K562 (cell line): ENCODE data around the gene KIF18B. TPM values are rescaled to one million over a fixed set of nuclear protein-coding genes. Genes with fewer than 3 reads are reported as not detected.

Experiments
- ATAC-seq: fragments of 200-7000 bp; cut with Tn5 transposase; 3 replicates; pipeline ENCODE4 v1.9.1; 2020; ENCODE audit warnings: moderate library complexity
- BruUV-seq: library from RNA; stranded (reverse); fragments of 400-500 nt; replicated peaks from 2 replicates; lab custom pipeline; 2021; lab: Mats Ljungman, UMichigan
- CTCF ChIA-PET: fragments of 300-600 bp; formaldehyde crosslinking; extraction: SDS; loops from one replicate; lab custom pipeline; 2021; ENCODE audit warnings: low intra/inter-chr PET ratio; lab: Yijun Ruan, JAX
- POLR2A ChIA-PET: fragments of 300-600, 350-650 bp; sonication (Branson Sonifier 250); formaldehyde crosslinking; extraction: SDS; loops from one replicate; lab custom pipeline; 2021; ENCODE audit warnings: antibody characterized with exemption, inconsistent platforms; lab: Yijun Ruan, JAX
- DNase-seq, 4 experiments: peaks; one replicate each; pipeline versions ENCODE4 v3.0.0 to v3.0.0-alpha.2; 2011 to 2018; ENCODE audit warnings: low spot score in 3 of 4, mixed read lengths in 3 of 4; ENCODE audit errors: extremely low read depth in 1 of 4
- FAIRE-seq: peaks from 2 replicates; lab custom pipeline; 2011; peaks lifted over from hg19 to GRCh38; lab: Jason Lieb, UNC
- H2AFZ ChIP-seq: 2 replicates; pipeline ENCODE4 v1.6.0; 2011; ENCODE audit warnings: low read depth, low read length, control low read depth, inconsistent platforms
- H3K27ac ChIP-seq: fragments of 200-600 bp; 3 replicates; pipeline ENCODE4 v1.8.0; 2011; ENCODE audit warnings: low read depth, mild to moderate bottlenecking, control low read depth, inconsistent platforms, low read length, moderate library complexity, mixed read lengths; ENCODE audit errors: extremely low read depth
- H3K27me3 ChIP-seq, 2 experiments: fragments of 300-600 bp in 1 of 2; 2 replicates in 1 of 2; 3 replicates in 1 of 2; pipeline versions ENCODE4 v1.6.0 to v1.8.0; 2011; ENCODE audit warnings: inconsistent platforms in 2 of 2, low read length in 2 of 2, mild to moderate bottlenecking in 1 of 2, mixed read lengths in 1 of 2, moderate library complexity in 1 of 2; ENCODE audit not compliant: control insufficient read depth in 2 of 2, insufficient read depth in 2 of 2
- H3K36me3 ChIP-seq: fragments of 300-600 bp; 3 replicates; pipeline ENCODE4 v1.8.0; 2011; ENCODE audit warnings: mild to moderate bottlenecking, low read length, inconsistent platforms; ENCODE audit not compliant: control insufficient read depth, insufficient read depth
- H3K4me1 ChIP-seq, 2 experiments: fragments of 200-600 bp in 1 of 2; replicated peaks in 1 of 2; 2 replicates in 1 of 2; 3 replicates in 1 of 2; pipeline versions ENCODE4 v1.5.1 to v1.8.0; 2011; ENCODE audit warnings: inconsistent platforms in 2 of 2, low read length in 2 of 2, mild to moderate bottlenecking in 1 of 2, mixed read lengths in 1 of 2, moderate library complexity in 1 of 2; ENCODE audit not compliant: control insufficient read depth in 2 of 2, insufficient read depth in 2 of 2
- H3K4me2 ChIP-seq: 2 replicates; pipeline ENCODE4 v1.6.1; 2011; ENCODE audit warnings: low read length, control low read depth, inconsistent platforms, mixed read lengths; ENCODE audit not compliant: insufficient read depth
- H3K4me3 ChIP-seq: fragments of 200-600 bp; sonication (generic), shearing (Covaris generic); 2 replicates; pipeline ENCODE4 v1.5.1; 2016; ENCODE audit warnings: control low read depth, inconsistent platforms
- H3K79me2 ChIP-seq: fragments of 200-600 bp; 3 replicates; pipeline ENCODE4 v1.8.0; 2011; ENCODE audit warnings: low read length, inconsistent platforms; ENCODE audit not compliant: control insufficient read depth, insufficient read depth
- H3K9ac ChIP-seq, 2 experiments: 2 replicates each; pipeline versions ENCODE4 v1.6.0 to v1.6.1; 2011; ENCODE audit warnings: low read depth in 2 of 2, low read length in 2 of 2, control low read depth in 1 of 2, inconsistent platforms in 1 of 2, mild to moderate bottlenecking in 1 of 2, mixed read lengths in 1 of 2; ENCODE audit not compliant: insufficient read depth in 1 of 2
- H3K9me1 ChIP-seq: one replicate; pipeline ENCODE4 v1.6.0; 2011; ENCODE audit warnings: inconsistent platforms, mild to moderate bottlenecking, low read length, moderate library complexity; ENCODE audit not compliant: control insufficient read depth, insufficient read depth
- H3K9me3 ChIP-seq: replicated peaks from 2 replicates; pipeline ENCODE4 v1.5.1; 2011; ENCODE audit warnings: low read depth, low read length, inconsistent platforms; ENCODE audit not compliant: control insufficient read depth, insufficient read depth
- H4K20me1 ChIP-seq: replicated peaks from 2 replicates; pipeline ENCODE4 v1.6.1; 2011; ENCODE audit warnings: low read length, inconsistent platforms, mixed read lengths; ENCODE audit not compliant: control insufficient read depth, insufficient read depth
- ARHGAP35 ChIP-seq: fragments of 450-650 bp; IDR thresholded peaks from 2 replicates; pipeline ENCODE4 v1.6.1; 2018; ENCODE audit not compliant: partially characterized antibody
- BRCA1 ChIP-seq, 2 experiments: fragments of 450-650 bp in 1 of 2; sonication (generic) in 1 of 2; formaldehyde crosslinking in 1 of 2; IDR thresholded peaks; 2 replicates each; pipeline versions ENCODE4 v1.5.0 to v1.6.1; 2017 to 2020; ENCODE audit warnings: mild to moderate bottlenecking in 1 of 2, missing genetic modification reagents in 1 of 2
- GABPB2 ChIP-seq: fragments of 250-450 bp; sonication (Bioruptor Pico); conservative IDR thresholded peaks from 2 replicates; pipeline ENCODE4 v1.5.1; 2021; ENCODE audit warnings: mild to moderate bottlenecking
- KAT2B ChIP-seq: IDR thresholded peaks from one replicate; pipeline ENCODE4 v1.6.1; 2012; ENCODE audit warnings: low read depth, mild to moderate bottlenecking, control low read depth, inconsistent platforms, low read length, moderate library complexity
- MCM3 ChIP-seq: fragments of 450-650 bp; IDR thresholded peaks from 2 replicates; pipeline ENCODE4 v1.6.1; 2016
- MTA2 ChIP-seq: fragments of 450-650 bp; IDR thresholded peaks from 2 replicates; pipeline ENCODE4 v1.6.1; 2016; ENCODE audit warnings: low read depth
- MYC ChIP-seq, 2 experiments: fragments of 250-450 bp in 1 of 2; sonication (Bioruptor Pico) in 1 of 2; IDR thresholded peaks; 2 replicates each; pipeline versions ENCODE4 v1.5.1 to v1.6.1; 2012 to 2021; ENCODE audit warnings: low read depth in 2 of 2, borderline replicate concordance in 1 of 2, improper control_type of control experiment in 1 of 2, low read length in 1 of 2, mild to moderate bottlenecking in 1 of 2, moderate library complexity in 1 of 2
- NFATC3 ChIP-seq: fragments of 450-650 bp; IDR thresholded peaks from 2 replicates; pipeline ENCODE4 v1.6.1; 2017; ENCODE audit warnings: mild to moderate bottlenecking
- NFIC ChIP-seq: fragments of 450-650 bp; IDR thresholded peaks from 2 replicates; pipeline ENCODE4 v1.6.1; 2017; ENCODE audit warnings: mild to moderate bottlenecking, inconsistent platforms
- PPARD ChIP-seq: fragments of 250-450 bp; sonication (Bioruptor Pico); IDR thresholded peaks from 2 replicates; pipeline ENCODE4 v1.8.0; 2022; ENCODE audit warnings: inconsistent platforms, mild to moderate bottlenecking, moderate library complexity
- SAP30 ChIP-seq: fragments of 200-600 bp; sonication (generic); IDR thresholded peaks from 2 replicates; pipeline ENCODE4 v1.6.1; 2012; ENCODE audit warnings: borderline replicate concordance, low read depth, mild to moderate bottlenecking, moderate library complexity, low read length, control low read depth, inconsistent platforms; ENCODE audit not compliant: insufficient read depth, poor library complexity, severe bottlenecking
- SMAD1 ChIP-seq: fragments of 150-350 bp; IDR thresholded peaks from 2 replicates; pipeline ENCODE4 v1.6.1; 2014; ENCODE audit warnings: low read length, low read depth; ENCODE audit not compliant: partially characterized antibody
- STAT5A ChIP-seq: IDR thresholded peaks from 2 replicates; pipeline ENCODE4 v1.6.1; 2012; ENCODE audit warnings: low read length, inconsistent platforms, borderline replicate concordance
- ZKSCAN1 ChIP-seq: fragments of 150-350 bp; IDR thresholded peaks from 2 replicates; pipeline ENCODE4 v1.6.1; 2016; ENCODE audit warnings: low read depth, low read length
- ZNF324 ChIP-seq: fragments of 250-450 bp; sonication (Bioruptor Pico); IDR thresholded peaks from 2 replicates; pipeline ENCODE4 v1.4.0; 2020; ENCODE audit warnings: mild to moderate bottlenecking
- ZNF778 ChIP-seq: fragments of 450-650 bp; formaldehyde crosslinking; IDR thresholded peaks from 2 replicates; pipeline ENCODE4 v1.4.0; 2020; ENCODE audit warnings: mild to moderate bottlenecking, moderate library complexity
- WGBS: fragments of 100-300 bp; shearing (Covaris generic); methylation state at CpG from one replicate; pipeline ENCODE4 v1.1.6; 2016; ENCODE audit warnings: low coverage, mixed read lengths; ENCODE audit not compliant: insufficient coverage; ENCODE audit errors: missing lambda C conversion rate; 5-methylcytosine and 5-hydroxymethylcytosine counted together
- in situ Hi-C: fragments of 300-500 bp; cut with MboI; formaldehyde crosslinking; loops from 4 replicates; pipeline ENCODE4 v1.15.0; 2018; ENCODE audit warnings: inconsistent platforms, mixed read lengths
- intact Hi-C: fragments of 100-400 bp; cut with micrococcal nuclease; formaldehyde crosslinking; loops from 2 replicates; pipeline ENCODE4 v1.14.2; 2022
- polyA plus RNA-seq, 8 experiments: library from polyadenylated mRNA; depleted of rRNA in 4 of 8; stranded (reverse) in 5 of 8; unstranded in 3 of 8; fragments of >200 nt; fragmentation: Nextera tagmentation in 2 of 8; fragmentation: Illumina TruSeq in 1 of 8; extraction: Ambion mirVana in 2 of 8; extraction: Trizol in 1 of 8; gene quantifications; 2 replicates each; pipeline versions ENCODE4 v1.2.1 to v1.2.3, GENCODE V29; 2011 to 2014; ENCODE audit warnings: inconsistent platforms in 1 of 8, missing spikeins in 1 of 8
- total RNA-seq, 7 experiments: library from RNA; depleted of rRNA in 6 of 7; stranded (reverse); fragments of >200 nt in 6 of 7; fragmentation: Illumina TruSeq in 2 of 7; extraction: Trizol in 2 of 7; gene quantifications; 2 replicates each; pipeline versions ENCODE4 v1.2.1 to v1.2.3, GENCODE V29; 2011 to 2021; ENCODE audit warnings: low replicate concordance in 1 of 7
- TF ChIP-seq, protein P1 (sequence below): fragments of 450-650 bp; formaldehyde crosslinking; IDR thresholded peaks from 2 replicates; pipeline ENCODE4 v1.4.0; 2020; ENCODE audit warnings: mild to moderate bottlenecking, mixed read lengths

KIF18B gene
- total and polyA plus RNA-seq, 9 of the 15 experiments (the other 6 are each of a cell fraction or from before 2014, with no cell fraction given), result 2.0 to 42.8 (median 13.2) TPM

GRCh38 chr17:44894642-44895041, 52.9 kb downstream of the KIF18B start:
- Histone ChIP-seq H3K9me3 (no peaks in the 10 kb centered on the region), H3K79me2 (peaks cover 88% of the 10 kb centered on the region), H2AFZ (no peak overlapping the region), H4K20me1 (peaks cover 7% of the 10 kb centered on the region), H3K27me3 (no peaks in the 10 kb centered on the region), H3K27ac (no peak overlapping the region), H3K9ac (no peak overlapping the region), H3K36me3 (peaks cover 57% of the 10 kb centered on the region), H3K4me1 (peaks cover under 1 to 2% of the 10 kb centered on the region in 2 experiments; a peak in 2 of 5 replicates), H3K4me2 (no peak overlapping the region), H3K4me3 (no peak overlapping the region), H3K9me1 (no peaks in the 10 kb centered on the region)
- CTCF ChIA-PET, result no interaction called here
- DNase-seq, result no peak
- no TSS peak for BruUV-seq
- no peak for FAIRE-seq
- TF ChIP-seq MYC (IDR thresholded peaks at IDR 0.05; ENCODE audit: low read depth, low read length), result no peak
- no peak for TF ChIP-seq MYC (CRISPR knock-in tag; IDR thresholded peaks at IDR 0.05; ENCODE audit: borderline replicate concordance, low read depth)
- TF ChIP-seq NFIC, result peak; percentile 49; the same call in 1 of the 2 replicates
- in situ Hi-C loops, result no loop called here
- POLR2A ChIA-PET, result interaction anchor here (0.7 to 2.1 kb wide), 2 partner anchors 10 to 114 kb away, joined by 3 to 8 read pairs; no protein-coding TSS in a partner anchor
- ATAC-seq, result no peak
- intact Hi-C loops, result no loop called here
- WGBS, result 94% methylated on average over 3 of the region's 4 CpGs

GRCh38 chr17:44892250-44892649, 55.3 kb downstream of the KIF18B start:
- Histone ChIP-seq H3K9me1 (no peaks in the 10 kb centered on the region), H3K4me2 (no peak overlapping the region), H3K27me3 (no peaks in the 10 kb centered on the region), H3K9ac (no peak overlapping the region), H3K4me3 (no peak overlapping the region), H3K27ac (no peak overlapping the region), H3K79me2 (peaks cover 89% of the 10 kb centered on the region), H2AFZ (no peak overlapping the region), H3K4me1 (peaks cover 0 to 1% of the 10 kb centered on the region in 2 experiments; a peak in 2 of 5 replicates), H3K36me3 (peaks cover 77% of the 10 kb centered on the region), H3K9me3 (no peaks in the 10 kb centered on the region), H4K20me1 (peaks cover 30% of the 10 kb centered on the region)
- no TSS peak for BruUV-seq
- FAIRE-seq (no peak), ATAC-seq (no peak), DNase-seq (no peak)
- intact Hi-C loops (no loop called here), in situ Hi-C loops (no loop called here)
- ChIA-PET CTCF (no interaction called here), POLR2A (interaction anchor here (0.6 to 1.2 kb wide), 2 partner anchors 11 to 55 kb away, joined by 3 to 4 read pairs; partner anchors contain the start of gene KIF18B)
- TF ChIP-seq ZNF324 (CRISPR knock-in tag), result no peak
- no peak for TF ChIP-seq ZNF778 (CRISPR knock-in tag)
- no peak for TF ChIP-seq MTA2
- no peak for TF ChIP-seq ARHGAP35
- TF ChIP-seq, protein P1, sequence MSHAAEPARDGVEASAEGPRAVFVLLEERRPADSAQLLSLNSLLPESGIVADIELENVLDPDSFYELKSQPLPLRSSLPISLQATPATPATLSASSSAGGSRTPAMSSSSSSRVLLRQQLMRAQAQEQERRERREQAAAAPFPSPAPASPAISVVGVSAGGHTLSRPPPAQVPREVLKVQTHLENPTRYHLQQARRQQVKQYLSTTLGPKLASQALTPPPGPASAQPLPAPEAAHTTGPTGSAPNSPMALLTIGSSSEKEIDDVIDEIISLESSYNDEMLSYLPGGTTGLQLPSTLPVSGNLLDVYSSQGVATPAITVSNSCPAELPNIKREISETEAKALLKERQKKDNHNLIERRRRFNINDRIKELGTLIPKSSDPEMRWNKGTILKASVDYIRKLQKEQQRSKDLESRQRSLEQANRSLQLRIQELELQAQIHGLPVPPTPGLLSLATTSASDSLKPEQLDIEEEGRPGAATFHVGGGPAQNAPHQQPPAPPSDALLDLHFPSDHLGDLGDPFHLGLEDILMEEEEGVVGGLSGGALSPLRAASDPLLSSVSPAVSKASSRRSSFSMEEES (CRISPR knock-in tag), result no peak
- no peak for TF ChIP-seq NFATC3
- no peak for TF ChIP-seq SAP30
- TF ChIP-seq GABPB2 (CRISPR knock-in tag), result no peak
- no peak for TF ChIP-seq PPARD (CRISPR knock-in tag)
- no peak for TF ChIP-seq KAT2B
- no peak for TF ChIP-seq MCM3
- TF ChIP-seq ZKSCAN1, result no peak
- no peak for TF ChIP-seq STAT5A
- no peak for TF ChIP-seq SMAD1
- TF ChIP-seq BRCA1 (IDR thresholded peaks at IDR 0.05), result no peak
- TF ChIP-seq BRCA1 (CRISPR knock-in tag; IDR thresholded peaks at IDR 0.05), result no peak
